Hepatocyte (in vitro differentiated cells): ENCODE results near the gene TBX6. TPM values are rescaled to one million over a fixed set of nuclear protein-coding genes. Genes with fewer than 3 reads are reported as not detected.
A peak's percentile ranks its signal among the peaks of the same experiment; 100 is the strongest.

Source experiments
- DNase-seq: peaks from one replicate; pipeline ENCODE4 v3.0.0-alpha.2; 2016; ENCODE audit warnings: low spot score
- H2AFZ ChIP-seq: fragments of 200-600 bp; sonication (generic); 2 replicates; pipeline ENCODE4 v1.6.0; 2016; ENCODE audit warnings: antibody characterized with exemption, mild to moderate bottlenecking
- H3K27ac ChIP-seq: fragments of 200-600 bp; sonication (generic); 2 replicates; pipeline ENCODE4 v1.5.1; 2016; ENCODE audit warnings: mild to moderate bottlenecking
- H3K27me3 ChIP-seq: fragments of 200-600 bp; sonication (generic); 2 replicates; pipeline ENCODE4 v1.6.1; 2016
- H3K36me3 ChIP-seq: fragments of 200-600 bp; sonication (generic); replicated peaks from 2 replicates; pipeline ENCODE4 v1.5.1; 2016; ENCODE audit warnings: low read depth; ENCODE audit not compliant: insufficient read depth
- H3K4me1 ChIP-seq: fragments of 200-600 bp; sonication (generic); 2 replicates; pipeline ENCODE4 v1.5.1; 2016; ENCODE audit warnings: mild to moderate bottlenecking, moderate library complexity; ENCODE audit not compliant: insufficient read depth
- H3K4me2 ChIP-seq: fragments of 200-600 bp; sonication (generic); 2 replicates; pipeline ENCODE4 v1.6.0; 2016
- H3K4me3 ChIP-seq: fragments of 200-600 bp; sonication (generic); 2 replicates; pipeline ENCODE4 v1.5.1; 2016; ENCODE audit warnings: mild to moderate bottlenecking
- H3K79me2 ChIP-seq: fragments of 200-600 bp; sonication (generic); 2 replicates; pipeline ENCODE4 v1.6.0; 2017; ENCODE audit warnings: mild to moderate bottlenecking
- H3K9me2 ChIP-seq: fragments of 200-600 bp; sonication (generic); replicated peaks from 2 replicates; pipeline ENCODE4 v1.6.0; 2017; ENCODE audit warnings: mild to moderate bottlenecking; ENCODE audit not compliant: insufficient read depth
- H3K9me3 ChIP-seq: fragments of 200-600 bp; sonication (generic); 2 replicates; pipeline ENCODE4 v1.5.1; 2016; ENCODE audit warnings: low read depth, mild to moderate bottlenecking
- H4K20me1 ChIP-seq: fragments of 200-600 bp; sonication (generic); 2 replicates; pipeline ENCODE4 v1.6.0; 2016; ENCODE audit warnings: mild to moderate bottlenecking; ENCODE audit not compliant: insufficient read depth, poor library complexity, severe bottlenecking
- EZH2 ChIP-seq: fragments of 200-600 bp; sonication (generic); IDR thresholded peaks from 2 replicates; pipeline ENCODE4 v1.6.1; 2016; ENCODE audit warnings: antibody characterized with exemption, mild to moderate bottlenecking, borderline replicate concordance
- EZH2phosphoT487 ChIP-seq: fragments of 200-600 bp; sonication (generic); IDR thresholded peaks from one replicate; pipeline ENCODE4 v1.6.1; 2018; ENCODE audit warnings: antibody characterized with exemption, mild to moderate bottlenecking, low read depth, moderate library complexity; ENCODE audit not compliant: unreplicated experiment, severe bottlenecking
- WGBS: methylation state at CpG from one replicate; pipeline ENCODE4 v1.1.6; 2016; ENCODE audit warnings: low lambda C conversion rate; ENCODE audit errors: missing lambda C conversion rate; 5-methylcytosine and 5-hydroxymethylcytosine counted together
- polyA plus RNA-seq: library from polyadenylated mRNA; unstranded; fragments of >200 nt; fragmentation: Nextera tagmentation; extraction: Ambion mirVana; gene quantifications from 2 replicates; pipeline ENCODE4 v1.2.1, GENCODE V29; 2016
- total RNA-seq: library from RNA; depleted of rRNA; stranded (reverse); fragments of >200 nt; gene quantifications from 2 replicates; pipeline ENCODE4 v1.2.3, GENCODE V29; 2014
- TF ChIP-seq, protein P1 (sequence below): fragments of 200-600 bp; sonication (generic); IDR thresholded peaks from 2 replicates; pipeline ENCODE4 v1.5.1; 2016; ENCODE audit warnings: antibody characterized with exemption, mild to moderate bottlenecking; ENCODE audit not compliant: poor library complexity

Gene TBX6
- total and polyA plus RNA-seq, 2 experiments from 2014 or later, result 0.10 to 0.60 TPM

DNA sequence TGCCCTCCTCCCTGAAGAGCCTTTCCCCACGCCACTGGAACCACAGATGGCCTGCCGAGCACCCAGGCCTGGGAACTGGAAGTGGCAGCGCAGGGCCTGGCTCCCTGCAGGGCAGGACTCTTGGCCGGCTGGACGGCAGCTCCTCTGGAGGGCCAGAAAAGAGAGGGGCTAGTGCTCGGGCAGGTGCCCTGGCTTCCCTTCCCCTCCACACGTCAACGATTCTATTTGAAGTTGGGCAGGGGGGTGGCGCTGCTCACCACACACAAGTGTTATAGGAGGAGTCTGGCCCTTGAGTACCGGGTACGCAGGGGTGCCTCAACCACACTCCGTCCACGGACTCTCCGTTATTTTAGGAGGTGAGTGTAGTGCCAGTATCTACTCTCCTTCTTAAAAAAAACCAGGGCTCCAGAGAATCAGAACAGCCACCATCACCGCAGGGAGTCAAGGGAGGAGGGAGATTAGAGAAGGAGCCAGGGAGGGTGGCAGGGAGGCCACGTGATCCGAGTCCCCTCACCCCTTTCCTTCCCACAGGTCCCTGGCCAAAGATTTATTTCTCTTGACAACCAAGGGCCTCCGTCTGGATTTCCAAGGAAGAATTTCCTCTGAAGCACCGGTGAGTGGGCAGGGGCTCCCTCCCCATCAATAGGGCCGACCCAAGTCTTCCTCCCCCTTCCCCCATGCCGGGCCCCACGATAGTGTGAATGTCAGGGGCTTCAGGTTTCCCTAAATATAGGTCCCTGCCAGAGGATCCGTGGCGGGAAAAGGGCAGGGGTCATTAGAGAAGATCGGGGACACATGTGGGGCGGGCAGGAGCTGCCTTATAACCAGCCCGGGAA, 27.6 kb downstream of the TBX6 start:
- H3K79me2 ChIP-seq, result peaks cover 38% of the 10 kb centered on the region
- H3K9me3 ChIP-seq, result no peaks in the 10 kb centered on the region
- peak overlapping the region; percentile 45 for H2AFZ ChIP-seq
- peak; percentile 64 for DNase-seq
- peak overlapping the region; percentile 46 for H3K4me3 ChIP-seq
- no peaks in the 10 kb centered on the region for H3K27me3 ChIP-seq
- H3K27ac ChIP-seq, result peak overlapping the region; percentile 98
- H3K4me1 ChIP-seq, result peaks cover 28% of the 10 kb centered on the region
- 16% methylated on average over 26 of the region's 27 CpGs for WGBS
- peaks cover 15% of the 10 kb centered on the region for H4K20me1 ChIP-seq
- peak overlapping the region; percentile 94 for H3K4me2 ChIP-seq
- H3K36me3 ChIP-seq, result no peaks in the 10 kb centered on the region
- H3K9me2 ChIP-seq, result no peaks in the 10 kb centered on the region
- TF ChIP-seq, protein P1, sequence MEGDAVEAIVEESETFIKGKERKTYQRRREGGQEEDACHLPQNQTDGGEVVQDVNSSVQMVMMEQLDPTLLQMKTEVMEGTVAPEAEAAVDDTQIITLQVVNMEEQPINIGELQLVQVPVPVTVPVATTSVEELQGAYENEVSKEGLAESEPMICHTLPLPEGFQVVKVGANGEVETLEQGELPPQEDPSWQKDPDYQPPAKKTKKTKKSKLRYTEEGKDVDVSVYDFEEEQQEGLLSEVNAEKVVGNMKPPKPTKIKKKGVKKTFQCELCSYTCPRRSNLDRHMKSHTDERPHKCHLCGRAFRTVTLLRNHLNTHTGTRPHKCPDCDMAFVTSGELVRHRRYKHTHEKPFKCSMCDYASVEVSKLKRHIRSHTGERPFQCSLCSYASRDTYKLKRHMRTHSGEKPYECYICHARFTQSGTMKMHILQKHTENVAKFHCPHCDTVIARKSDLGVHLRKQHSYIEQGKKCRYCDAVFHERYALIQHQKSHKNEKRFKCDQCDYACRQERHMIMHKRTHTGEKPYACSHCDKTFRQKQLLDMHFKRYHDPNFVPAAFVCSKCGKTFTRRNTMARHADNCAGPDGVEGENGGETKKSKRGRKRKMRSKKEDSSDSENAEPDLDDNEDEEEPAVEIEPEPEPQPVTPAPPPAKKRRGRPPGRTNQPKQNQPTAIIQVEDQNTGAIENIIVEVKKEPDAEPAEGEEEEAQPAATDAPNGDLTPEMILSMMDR, result peak; percentile 31
- no peak for TF ChIP-seq EZH2

DNA sequence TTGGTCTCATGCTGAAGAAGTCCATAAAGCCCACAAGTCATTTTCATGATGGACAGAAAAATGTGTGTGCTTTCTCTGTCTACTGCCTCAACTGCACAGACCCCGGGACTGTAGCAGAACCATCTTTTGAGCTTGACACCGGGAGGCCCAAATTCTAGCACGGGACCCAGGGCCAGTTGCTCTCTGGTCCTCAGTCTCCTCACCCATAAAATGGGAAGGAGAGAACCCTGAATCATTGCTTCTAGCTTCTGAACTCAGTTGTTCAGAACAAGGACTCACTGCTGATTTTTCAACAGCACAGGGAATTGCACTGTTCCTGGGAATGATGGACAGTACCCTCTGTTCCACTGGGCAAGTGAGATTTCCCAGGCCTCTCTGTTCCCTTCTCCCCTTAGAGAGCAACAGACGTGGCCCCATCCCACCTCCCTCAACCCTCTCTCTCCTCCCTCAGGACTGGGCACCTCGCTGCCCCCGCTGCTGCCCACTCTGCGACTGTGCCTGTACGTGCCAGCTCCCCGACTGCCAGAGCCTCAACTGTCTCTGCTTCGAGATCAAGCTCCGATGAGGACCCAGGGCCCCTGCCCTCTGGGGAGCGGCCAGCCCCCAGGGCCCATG, 28.3 kb downstream of the TBX6 start:
- H2AFZ ChIP-seq, result peak overlapping the region; percentile 21
- no peak for DNase-seq
- H3K4me3 ChIP-seq, result no peak overlapping the region
- peak overlapping the region; percentile 98 for H3K27ac ChIP-seq
- TF ChIP-seq EZH2, result no peak
- TF ChIP-seq, protein P1, result no peak
- no peak for TF ChIP-seq EZH2phosphoT487
- no peaks in the 10 kb centered on the region for H3K9me2 ChIP-seq
- peaks cover 28% of the 10 kb centered on the region for H3K4me1 ChIP-seq
- H3K36me3 ChIP-seq, result no peaks in the 10 kb centered on the region
- H3K27me3 ChIP-seq, result no peaks in the 10 kb centered on the region
- H4K20me1 ChIP-seq, result peaks cover 15% of the 10 kb centered on the region
- H3K79me2 ChIP-seq, result peaks cover 32% of the 10 kb centered on the region
- H3K9me3 ChIP-seq, result no peaks in the 10 kb centered on the region
- WGBS, result 75% methylated on average over 9 of the region's 12 CpGs
- peak overlapping the region; percentile 94 for H3K4me2 ChIP-seq

DNA sequence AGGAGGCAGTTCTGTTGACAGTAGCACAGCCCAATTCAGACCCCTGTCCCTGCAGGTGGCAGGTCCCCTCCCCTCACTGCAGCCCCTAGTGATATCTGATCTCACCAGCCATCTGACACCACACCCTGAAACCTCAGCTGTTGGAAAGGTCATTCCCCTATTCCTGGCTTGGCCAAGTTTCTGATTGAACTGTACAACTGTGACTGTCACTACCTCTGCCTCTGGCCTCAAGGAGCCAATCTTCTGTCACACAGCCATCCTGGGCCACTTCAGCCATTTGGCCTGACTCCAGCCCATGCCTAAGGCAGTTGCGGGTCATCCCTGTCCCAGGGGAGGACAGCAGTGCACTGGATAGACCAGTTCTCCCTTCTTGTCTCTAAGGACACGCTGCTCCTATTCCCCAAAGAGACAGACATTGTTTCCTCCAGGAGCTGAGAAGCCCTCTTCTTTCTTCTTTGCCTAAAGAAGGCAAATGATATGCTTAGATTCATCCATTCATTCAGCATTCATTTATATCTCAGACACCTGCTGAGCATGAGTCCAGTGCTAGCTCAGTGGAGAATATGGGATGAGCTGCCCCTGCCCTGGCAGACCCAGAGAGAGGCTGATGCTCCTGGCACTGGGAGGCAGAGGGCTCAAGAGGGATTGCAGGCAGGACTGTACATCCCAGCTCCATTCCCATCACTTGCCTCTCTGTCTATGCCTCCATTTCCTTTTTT, 30.7 kb downstream of the TBX6 start:
- Histone ChIP-seq H3K4me2 (peak overlapping the region; percentile 29), H3K4me1 (peaks cover 19% of the 10 kb centered on the region), H3K9me2 (no peaks in the 10 kb centered on the region), H3K27me3 (no peaks in the 10 kb centered on the region), H3K9me3 (no peaks in the 10 kb centered on the region), H3K4me3 (no peak overlapping the region), H4K20me1 (no peaks in the 10 kb centered on the region), H3K36me3 (no peaks in the 10 kb centered on the region), H3K27ac (peak overlapping the region; percentile 46), H2AFZ (no peak overlapping the region), H3K79me2 (peaks cover 9% of the 10 kb centered on the region)
- DNase-seq, result no peak
- 69% methylated on average over 2 of the region's 2 CpGs for WGBS
- TF ChIP-seq, protein P1, result no peak
- TF ChIP-seq EZH2phosphoT487 (no peak), EZH2 (no peak)
